Gastrocnemius medialis (tissue), 4 donors: ENCODE data around the gene OLFML2A. TPM values are rescaled to one million over a fixed set of nuclear protein-coding genes. Genes with fewer than 3 reads are reported as not detected.
A peak's percentile ranks its signal among the peaks of the same experiment; 100 is the strongest.

Experiments
- ATAC-seq, 2 donors: fragments of 150-250 bp; one replicate each; pipeline ENCODE4 v1.9.1; 2016
- DNase-seq, 2 donors: peaks; one replicate each; pipeline ENCODE4 v3.0.0-alpha.2; 2019
- H3K27ac ChIP-seq, 4 donors: fragments of 200-600 bp; sonication (generic); 1 replicate in 1 of 4; 2 replicates in 3 of 4; pipeline ENCODE4 v1.5.1; 2016 to 2018; ENCODE audit warnings: mild to moderate bottlenecking in 2 of 4, moderate library complexity in 1 of 4
- H3K27me3 ChIP-seq, 3 donors: fragments of 200-600 bp; sonication (generic) in 2 of 3; 1 replicate in 1 of 3; 2 replicates in 2 of 3; pipeline versions ENCODE4 v1.5.1 to v1.6.0; 2016 to 2019; ENCODE audit warnings: mild to moderate bottlenecking in 1 of 3, moderate library complexity in 1 of 3
- H3K36me3 ChIP-seq, 2 donors: fragments of 200-600 bp; sonication (generic) in 1 of 2; one replicate each; pipeline ENCODE4 v1.5.1; 2017 to 2018
- H3K4me1 ChIP-seq, 2 donors: fragments of 200-600 bp; sonication (generic) in 1 of 2; one replicate each; pipeline ENCODE4 v1.5.1; 2016 to 2017; ENCODE audit warnings: mild to moderate bottlenecking in 2 of 2
- H3K4me3 ChIP-seq, 4 donors: fragments of 200-600 bp; sonication (generic) in 3 of 4; 1 replicate in 1 of 4; 2 replicates in 3 of 4; pipeline ENCODE4 v1.5.1; 2016 to 2019; ENCODE audit warnings: mild to moderate bottlenecking in 2 of 4
- H3K9me3 ChIP-seq, 3 donors: fragments of 200-600 bp; sonication (generic) in 2 of 3; 1 replicate in 1 of 3; 2 replicates in 2 of 3; pipeline ENCODE4 v1.5.1; 2016 to 2019
- POLR2A ChIP-seq, 2 donors: fragments of 450-650 bp; IDR thresholded peaks; one replicate each; pipeline ENCODE4 v1.6.1; 2017; ENCODE audit warnings: antibody characterized with exemption in 2 of 2, mild to moderate bottlenecking in 2 of 2, moderate library complexity in 2 of 2
- in situ Hi-C, 4 donors: fragments of 200-750 bp; cut with MboI; loops; one replicate each; pipeline versions ENCODE4 v1.15.0 to v1.8.0; 2017; ENCODE audit warnings: low sequenced_read_pairs in 4 of 4
- intact Hi-C: fragments of 100-400 bp; cut with DNase I; formaldehyde crosslinking; loops from one replicate; pipeline ENCODE4 v1.15.1; 2023; ENCODE audit warnings: low total_unique reads
- total RNA-seq, 4 donors: library from RNA; depleted of rRNA; stranded (reverse); fragments of >200 nt; gene quantifications; one replicate each; pipeline versions ENCODE4 v1.1.0 to v1.2.3, GENCODE V29; 2016
- TF ChIP-seq, protein P1 (sequence below), 5 experiments: fragments of 450-650 bp in 3 of 5; fragments of 200-600 bp in 2 of 5; sonication (generic) in 2 of 5; IDR thresholded peaks in 4 of 5; conservative IDR thresholded peaks in 1 of 5; 1 replicate in 4 of 5; 2 replicates in 1 of 5; pipeline ENCODE4 v1.5.1; 2016 to 2019; ENCODE audit warnings: antibody characterized with exemption in 5 of 5, mild to moderate bottlenecking in 3 of 5, moderate library complexity in 3 of 5

OLFML2A gene
- total RNA-seq, 4 donors from 2014 or later, result 6.9 to 48.0 (median 32.8) TPM

DNA sequence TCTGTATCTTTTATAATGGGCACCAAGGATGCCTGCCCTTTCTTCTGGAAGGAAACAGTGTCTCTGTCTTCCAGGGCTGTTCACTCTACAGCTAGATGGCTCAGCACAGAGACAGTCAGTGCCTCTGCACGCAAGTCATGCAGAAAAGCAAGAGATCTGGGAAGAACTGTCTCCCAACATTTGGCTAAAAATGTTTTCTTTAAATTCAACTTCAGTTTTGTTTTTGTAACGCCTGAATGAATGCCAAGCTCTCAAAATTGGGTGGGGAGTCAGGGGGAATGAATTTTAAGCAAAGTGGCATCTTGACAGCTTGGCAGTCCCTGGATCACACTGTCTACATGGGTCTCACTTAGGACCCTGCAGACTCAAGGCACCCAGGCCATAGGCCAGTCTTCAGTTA lies 12.6 kb downstream of the OLFML2A start:
- TF ChIP-seq, protein P1, sequence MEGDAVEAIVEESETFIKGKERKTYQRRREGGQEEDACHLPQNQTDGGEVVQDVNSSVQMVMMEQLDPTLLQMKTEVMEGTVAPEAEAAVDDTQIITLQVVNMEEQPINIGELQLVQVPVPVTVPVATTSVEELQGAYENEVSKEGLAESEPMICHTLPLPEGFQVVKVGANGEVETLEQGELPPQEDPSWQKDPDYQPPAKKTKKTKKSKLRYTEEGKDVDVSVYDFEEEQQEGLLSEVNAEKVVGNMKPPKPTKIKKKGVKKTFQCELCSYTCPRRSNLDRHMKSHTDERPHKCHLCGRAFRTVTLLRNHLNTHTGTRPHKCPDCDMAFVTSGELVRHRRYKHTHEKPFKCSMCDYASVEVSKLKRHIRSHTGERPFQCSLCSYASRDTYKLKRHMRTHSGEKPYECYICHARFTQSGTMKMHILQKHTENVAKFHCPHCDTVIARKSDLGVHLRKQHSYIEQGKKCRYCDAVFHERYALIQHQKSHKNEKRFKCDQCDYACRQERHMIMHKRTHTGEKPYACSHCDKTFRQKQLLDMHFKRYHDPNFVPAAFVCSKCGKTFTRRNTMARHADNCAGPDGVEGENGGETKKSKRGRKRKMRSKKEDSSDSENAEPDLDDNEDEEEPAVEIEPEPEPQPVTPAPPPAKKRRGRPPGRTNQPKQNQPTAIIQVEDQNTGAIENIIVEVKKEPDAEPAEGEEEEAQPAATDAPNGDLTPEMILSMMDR (IDR thresholded peaks at IDR 0.05 in 4 of 5, conservative IDR thresholded peaks at IDR 0.05 in 1 of 5), result no peak
- TF ChIP-seq POLR2A (IDR thresholded peaks at IDR 0.05), result no peak

DNA sequence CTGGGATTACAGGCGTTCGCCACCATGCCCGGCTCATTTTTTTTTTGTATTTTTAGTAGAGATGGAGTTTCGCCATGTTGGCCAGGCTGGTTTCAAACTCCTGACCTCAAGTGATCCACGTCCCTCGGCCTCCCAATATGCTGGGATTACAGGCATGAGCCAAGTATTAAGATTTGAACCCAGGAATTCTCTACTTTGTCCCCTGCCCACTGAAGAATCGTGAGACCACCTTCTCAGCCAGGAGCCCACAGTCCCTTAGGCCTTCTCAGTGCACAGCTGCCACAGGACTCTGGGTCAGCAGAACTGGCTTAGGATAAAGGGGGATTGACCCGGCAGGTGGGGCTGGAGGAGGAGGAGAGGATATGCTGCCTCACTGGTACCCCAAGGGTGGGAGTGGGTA lies 13.4 kb downstream of the OLFML2A start:
- Histone ChIP-seq H3K4me3 (no peak overlapping the region), H3K27ac (no peak overlapping the region), H3K36me3 (no peaks in the 10 kb centered on the region), H3K4me1 (peaks cover 15 to 23% of the 10 kb centered on the region in 2 donors), H3K27me3 (no peaks in the 10 kb centered on the region), H3K9me3 (no peaks in the 10 kb centered on the region)
- TF ChIP-seq POLR2A (IDR thresholded peaks at IDR 0.05), result no peak
- TF ChIP-seq, protein P1 (IDR thresholded peaks at IDR 0.05 in 4 of 5, conservative IDR thresholded peaks at IDR 0.05 in 1 of 5), result no peak
- in situ Hi-C loops, result loop anchor here in 1 of 4 donors (10.0 kb wide), 1 partner anchor 54 kb away; no protein-coding TSS in a partner anchor
- DNase-seq, result no peak
- intact Hi-C loops, result no loop called here
- ATAC-seq, result no peak

More for the DNA sequence above, 12.6 kb downstream of the OLFML2A start:
- Histone ChIP-seq H3K9me3 (no peaks in the 10 kb centered on the region), H3K4me3 (no peak overlapping the region), H3K27me3 (no peaks in the 10 kb centered on the region), H3K27ac (no peak overlapping the region), H3K36me3 (no peaks in the 10 kb centered on the region), H3K4me1 (peaks cover 9 to 20% of the 10 kb centered on the region in 2 donors)
- in situ Hi-C loops (no loop called here), intact Hi-C loops (no loop called here)
- ATAC-seq (no peak), DNase-seq (no peak)

- Histone ChIP-seq H3K9me3 (no peaks in the 10 kb centered on the region), H3K4me3 (no peak overlapping the region), H3K27me3 (no peaks in the 10 kb centered on the region), H3K4me1 (peaks cover 21 to 30% of the 10 kb centered on the region in 2 donors), H3K27ac (no peak overlapping the region), H3K36me3 (no peaks in the 10 kb centered on the region)
- intact Hi-C loops, result no loop called here
- in situ Hi-C loops, result loop anchor here in 1 of 4 donors (10.0 kb wide), 1 partner anchor 54 kb away; no protein-coding TSS in a partner anchor
- TF ChIP-seq, protein P1 (IDR thresholded peaks at IDR 0.05 in 4 of 5, conservative IDR thresholded peaks at IDR 0.05 in 1 of 5), result no peak
- no peak for TF ChIP-seq POLR2A (IDR thresholded peaks at IDR 0.05)
- ATAC-seq, result no peak
- DNase-seq, result no peak
Measured at GRCh38 chr9:124790801-124791505, 14.0 kb downstream of the OLFML2A start.

DNA sequence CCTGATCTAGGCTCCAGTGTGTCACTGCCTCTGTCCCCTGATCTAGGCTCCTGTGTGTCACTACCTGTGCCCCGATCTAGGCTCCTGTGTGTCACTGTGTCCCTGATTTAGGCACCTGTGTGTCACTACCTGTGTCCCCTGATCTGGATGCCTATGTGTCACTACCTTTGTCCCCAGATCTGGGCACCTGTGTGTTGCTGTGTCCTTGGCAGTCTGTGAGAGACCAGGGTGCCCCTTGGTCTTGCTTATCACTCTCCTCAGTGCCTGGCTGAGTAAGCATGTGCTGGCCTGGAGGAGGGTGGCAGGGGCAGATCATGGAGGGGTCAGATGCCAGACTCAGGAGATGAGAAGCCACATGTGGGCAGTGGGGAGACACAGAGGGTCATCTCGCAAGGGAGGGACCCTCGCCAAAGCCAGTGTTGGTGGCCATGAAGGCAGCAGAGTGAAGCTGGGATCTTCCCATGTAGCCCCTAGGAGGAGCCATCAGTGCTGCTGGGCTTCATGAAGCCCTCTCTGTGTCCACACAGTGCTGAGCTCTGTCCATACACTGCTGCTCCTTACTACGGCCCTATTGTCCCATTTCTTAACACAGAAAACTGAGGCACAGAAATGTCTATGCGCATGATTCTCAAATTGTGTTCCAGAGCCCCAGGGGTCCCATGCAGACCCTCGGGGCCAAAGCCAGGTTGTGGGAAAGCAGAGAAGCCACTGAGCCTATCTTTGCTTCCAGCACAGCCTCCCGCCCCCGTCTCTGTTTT lies 15.5 kb downstream of the OLFML2A start:
- Histone ChIP-seq H3K27me3 (no peaks in the 10 kb centered on the region), H3K4me1 (peaks cover 31 to 44% of the 10 kb centered on the region in 2 donors), H3K27ac (peak overlapping the region; percentile 48 to 70 (median 62)), H3K9me3 (no peaks in the 10 kb centered on the region), H3K36me3 (no peaks in the 10 kb centered on the region), H3K4me3 (no peak overlapping the region)
- intact Hi-C loops, result no loop called here
- TF ChIP-seq, protein P1 (IDR thresholded peaks at IDR 0.05 in 4 of 5, conservative IDR thresholded peaks at IDR 0.05 in 1 of 5), result no peak
- TF ChIP-seq POLR2A (IDR thresholded peaks at IDR 0.05), result no peak
- DNase-seq (no peak), ATAC-seq (no peak)
- in situ Hi-C loops, result loop anchor here in 1 of 4 donors (10.0 kb wide), 1 partner anchor 52 kb away; no protein-coding TSS in a partner anchor
